ENCODE data around the gene PSMD1.
"Not testable (repeated sequence)": the region's sequence is repeated elsewhere in the genome, so short reads cannot be mapped to it uniquely, and the experiment has no call there.

PSMD1 gene

GRCh38 chr2:231174211-231174651 lies 117.6 kb downstream of the PSMD1 start:
- TF ChIP-seq CTCF (IDR thresholded peaks at IDR 0.05; ENCODE audit: control insufficient read depth, extremely low read depth, insufficient read depth) = no peak
- no peak for DNase-seq (ENCODE audit: low read depth)
- H3K4me3 ChIP-seq (ENCODE audit: low read depth, low read length) = no peak overlapping the region

GRCh38 chr2:231176066-231176465 lies 119.4 kb downstream of the PSMD1 start:
- no peak for DNase-seq (ENCODE audit: low read depth)
- no peak overlapping the region for H3K4me3 ChIP-seq (ENCODE audit: low read depth, low read length)
- TF ChIP-seq CTCF (IDR thresholded peaks at IDR 0.05; ENCODE audit: control insufficient read depth, extremely low read depth, insufficient read depth) = no peak

DNA sequence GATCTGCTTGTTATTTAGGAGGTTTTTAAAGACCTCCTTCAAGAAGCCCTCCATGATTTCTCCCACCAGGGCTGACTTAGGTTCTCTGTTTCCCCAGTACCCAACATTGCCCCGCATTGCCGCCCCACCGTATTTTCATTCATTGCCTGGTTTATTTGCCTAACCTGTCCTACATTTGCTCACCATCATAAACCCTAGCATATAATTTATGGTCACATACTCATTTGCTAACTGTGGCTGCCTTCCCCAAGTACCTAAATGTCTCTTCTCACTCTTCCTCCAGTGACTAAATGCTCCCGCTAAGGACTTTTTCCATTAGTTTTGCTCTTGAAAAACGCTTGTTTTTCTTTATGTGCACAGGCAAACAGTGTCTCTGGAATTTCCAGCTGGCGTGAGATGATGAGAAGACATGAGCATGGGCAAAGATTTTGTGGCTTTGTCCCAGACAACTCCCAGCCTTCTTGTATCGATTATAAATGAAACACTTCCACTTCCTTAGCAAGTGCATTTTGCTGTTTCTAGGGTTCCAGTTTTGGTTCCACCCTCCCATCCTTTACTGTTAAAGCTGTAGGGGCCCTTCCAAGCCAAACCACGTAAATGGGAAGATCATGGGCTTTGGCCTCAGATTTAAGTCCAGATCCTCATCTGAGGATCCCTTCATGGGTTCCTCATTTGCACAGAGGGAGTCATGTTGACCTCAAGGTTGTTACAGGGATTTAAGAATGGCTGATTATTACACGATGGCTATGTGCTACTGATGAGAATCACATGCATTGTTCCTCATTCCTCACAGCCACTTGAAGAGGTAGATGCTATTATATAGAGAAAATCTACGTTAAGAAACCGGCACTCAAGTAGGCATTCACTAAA lies 120.7 kb downstream of the PSMD1 start:
- no peak overlapping the region for H3K4me3 ChIP-seq (ENCODE audit: low read depth, low read length)
- TF ChIP-seq CTCF (IDR thresholded peaks at IDR 0.05; ENCODE audit: control insufficient read depth, extremely low read depth, insufficient read depth) = no peak
- DNase-seq (ENCODE audit: low read depth) = no peak

DNA sequence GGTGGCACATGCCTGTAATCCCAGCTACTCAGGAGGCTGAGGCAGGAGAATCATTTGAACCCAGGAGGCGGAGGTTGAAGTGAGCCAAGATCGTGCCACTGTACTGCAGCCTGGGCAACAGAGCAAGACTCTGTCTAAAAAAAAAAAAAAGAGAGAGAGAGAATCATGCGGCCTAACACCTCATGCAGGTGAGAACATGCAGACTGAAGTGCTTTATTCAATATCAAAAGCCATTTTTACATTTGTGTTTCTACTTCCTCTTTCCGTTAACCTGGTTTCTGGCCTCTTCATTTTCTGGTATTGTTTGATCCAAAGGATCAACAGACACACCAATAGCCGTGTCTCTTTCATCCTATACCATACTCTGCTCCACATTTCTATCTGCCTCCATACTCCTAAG lies 122.1 kb downstream of the PSMD1 start:
- DNase-seq (ENCODE audit: low read depth); H3K4me3 ChIP-seq (ENCODE audit: low read depth, low read length): not testable (repeated sequence)

DNA sequence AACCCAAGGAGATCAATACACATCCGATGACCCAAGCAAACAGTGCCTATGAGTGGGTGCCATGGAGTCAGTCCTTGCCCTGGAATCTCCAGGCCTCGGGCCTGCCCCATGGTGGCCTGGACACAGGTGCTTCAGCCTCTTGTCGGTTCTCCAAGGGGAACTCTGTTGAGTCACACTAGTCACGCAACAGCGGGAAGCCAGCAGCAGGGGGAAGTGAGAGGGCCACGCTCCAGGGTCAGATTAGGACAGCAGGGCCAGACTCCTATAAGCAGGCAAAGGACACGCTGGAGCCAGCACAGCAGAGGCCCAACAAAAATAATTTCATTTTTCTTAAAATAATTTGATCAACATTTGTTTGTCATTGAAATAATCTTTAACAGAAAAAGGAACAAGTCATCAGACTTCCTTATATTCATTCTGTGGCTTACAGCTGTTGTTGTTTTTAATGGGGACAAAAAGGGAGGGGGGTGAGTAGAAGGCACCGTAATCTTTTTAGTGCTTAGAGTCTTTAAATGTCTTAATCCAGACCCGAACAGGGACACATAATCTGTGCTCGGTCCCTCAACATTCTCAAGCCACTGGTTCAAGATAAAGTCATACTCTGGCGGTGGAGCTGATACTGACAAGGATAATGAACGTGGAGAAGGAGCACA lies 125.3 kb downstream of the PSMD1 start:
- TF ChIP-seq CTCF (IDR thresholded peaks at IDR 0.05; ENCODE audit: control insufficient read depth, extremely low read depth, insufficient read depth) = no peak
- DNase-seq (ENCODE audit: low read depth) = no peak
- no peak overlapping the region for H3K4me3 ChIP-seq (ENCODE audit: low read depth, low read length)

- no peak for DNase-seq (ENCODE audit: low read depth)
- no peak for TF ChIP-seq CTCF (IDR thresholded peaks at IDR 0.05; ENCODE audit: control insufficient read depth, extremely low read depth, insufficient read depth)
- H3K4me3 ChIP-seq (ENCODE audit: low read depth, low read length) = no peak overlapping the region
These were observed 125.8 kb downstream of the PSMD1 start for GRCh38 chr2:231182513-231182899.

DNA sequence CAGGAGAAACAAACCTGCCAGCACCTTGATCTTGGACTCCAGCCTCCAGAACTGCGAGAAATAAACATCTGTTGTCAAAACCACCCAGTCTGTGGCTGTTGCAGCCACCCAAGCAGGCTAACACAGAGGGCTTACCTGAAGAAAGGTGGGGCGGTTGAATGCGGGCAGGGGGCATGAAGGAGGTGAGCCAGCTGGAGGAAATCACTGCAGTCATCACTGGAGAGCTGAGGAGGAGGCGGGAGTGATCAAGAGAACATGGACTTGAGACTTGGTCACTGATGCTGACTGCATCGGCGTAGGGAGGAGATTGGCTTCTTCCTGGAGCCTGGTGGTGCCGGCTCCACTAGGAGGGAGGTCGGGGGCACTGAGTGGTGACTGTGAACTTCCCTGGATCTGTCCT lies 127.2 kb downstream of the PSMD1 start:
- H3K4me3 ChIP-seq (ENCODE audit: low read depth, low read length) = no peak overlapping the region
- DNase-seq (ENCODE audit: low read depth) = no peak
- TF ChIP-seq CTCF (IDR thresholded peaks at IDR 0.05; ENCODE audit: control insufficient read depth, extremely low read depth, insufficient read depth) = no peak

Data from LNCaP clone FGC (cell line).